GM12878 (cell line): ENCODE measurements around the gene ZNF768. TPM values are rescaled to one million over a fixed set of nuclear protein-coding genes. Genes with fewer than 3 reads are reported as not detected.
A peak's percentile ranks its signal among the peaks of the same experiment; 100 is the strongest.

Source experiments
- ATF3 ChIP-seq: IDR thresholded peaks from 2 replicates; pipeline ENCODE4 v1.6.1; 2011; ENCODE audit warnings: low read depth, mild to moderate bottlenecking, low read length, moderate library complexity, borderline replicate concordance; ENCODE audit errors: extremely low read depth
- CREM ChIP-seq: IDR thresholded peaks from 2 replicates; pipeline ENCODE4 v1.6.1; 2014; ENCODE audit warnings: antibody characterized with exemption, low read depth
- DPF2 ChIP-seq: fragments of 450-650 bp; IDR thresholded peaks from 2 replicates; pipeline ENCODE4 v1.6.1; 2017; ENCODE audit warnings: mild to moderate bottlenecking
- ETV6 ChIP-seq, 2 experiments: fragments of 450-650 bp in 1 of 2; IDR thresholded peaks in 1 of 2; conservative IDR thresholded peaks in 1 of 2; 2 replicates each; pipeline ENCODE4 v1.6.1; 2014; ENCODE audit warnings: antibody characterized with exemption in 1 of 2, borderline replicate concordance in 1 of 2, low read depth in 1 of 2, mild to moderate bottlenecking in 1 of 2, moderate library complexity in 1 of 2
- FOS ChIP-seq: IDR thresholded peaks from 3 replicates; pipeline ENCODE4 v1.6.1; 2011; ENCODE audit warnings: borderline replicate concordance; ENCODE audit not compliant: insufficient read length; ENCODE audit errors: extremely low read depth
- GATAD2B ChIP-seq: fragments of 450-650 bp; conservative IDR thresholded peaks from 2 replicates; pipeline ENCODE4 v1.6.1; 2017; ENCODE audit warnings: low read depth, mild to moderate bottlenecking, moderate library complexity
- HCFC1 ChIP-seq: fragments of 150-350 bp; IDR thresholded peaks from 2 replicates; pipeline ENCODE4 v1.6.1; 2014; ENCODE audit warnings: low read length
- IKZF1 ChIP-seq: fragments of 450-650 bp; conservative IDR thresholded peaks from 2 replicates; pipeline ENCODE4 v1.6.1; 2017; ENCODE audit warnings: antibody characterized with exemption, mild to moderate bottlenecking
- MTA2 ChIP-seq: fragments of 450-650 bp; IDR thresholded peaks from 2 replicates; pipeline ENCODE4 v1.6.1; 2016; ENCODE audit warnings: low read depth, mild to moderate bottlenecking, moderate library complexity
- MXI1 ChIP-seq: fragments of 150-350 bp; IDR thresholded peaks from 2 replicates; pipeline ENCODE4 v1.6.1; 2011; ENCODE audit warnings: low read depth, mild to moderate bottlenecking, inconsistent platforms, low read length, improper control_type of control experiment
- NRF1 ChIP-seq: conservative IDR thresholded peaks from 2 replicates; pipeline ENCODE4 v1.6.1; 2011; ENCODE audit warnings: mild to moderate bottlenecking, low read depth, low read length, improper control_type of control experiment
- PBX3 ChIP-seq: IDR thresholded peaks from 2 replicates; pipeline ENCODE4 v1.6.1; 2011; ENCODE audit warnings: mild to moderate bottlenecking, low read depth, low read length, moderate library complexity; ENCODE audit not compliant: insufficient replicate concordance
- POLR2AphosphoS2 ChIP-seq: IDR thresholded peaks from 2 replicates; pipeline ENCODE4 v1.6.1; 2011; ENCODE audit warnings: low read depth, mild to moderate bottlenecking, low read length, improper control_type of control experiment, moderate library complexity
- RELB ChIP-seq: fragments of 450-650 bp; IDR thresholded peaks from 2 replicates; pipeline ENCODE4 v1.6.1; 2017; ENCODE audit warnings: low read depth, mild to moderate bottlenecking, moderate library complexity
- SIX5 ChIP-seq: IDR thresholded peaks from 2 replicates; pipeline ENCODE4 v1.6.1; 2011; ENCODE audit warnings: mild to moderate bottlenecking, low read depth, low read length, moderate library complexity; ENCODE audit not compliant: severe bottlenecking
- SMARCA5 ChIP-seq: fragments of 450-650 bp; IDR thresholded peaks from 2 replicates; pipeline ENCODE4 v1.6.1; 2017; ENCODE audit warnings: mild to moderate bottlenecking
- TAF1 ChIP-seq: IDR thresholded peaks from 2 replicates; pipeline ENCODE4 v1.6.1; 2011; ENCODE audit warnings: mild to moderate bottlenecking, low read depth, low read length, borderline replicate concordance
- USF1 ChIP-seq: IDR thresholded peaks from 2 replicates; pipeline ENCODE4 v1.6.1; 2011; ENCODE audit warnings: borderline replicate concordance, low read depth, mild to moderate bottlenecking, moderate library complexity, mixed read lengths, low read length; ENCODE audit not compliant: insufficient read depth; ENCODE audit errors: extremely low read length
- ZBTB11 ChIP-seq: fragments of 450-650 bp; formaldehyde crosslinking; IDR thresholded peaks from 2 replicates; pipeline ENCODE4 v1.5.0; 2022; ENCODE audit warnings: mild to moderate bottlenecking, missing genetic modification characterization
- polyA plus RNA-seq, 11 experiments: library from polyadenylated mRNA; depleted of rRNA in 4 of 11; unstranded in 6 of 11; stranded (reverse) in 5 of 11; fragments of >200 nt; fragmentation: Nextera tagmentation in 4 of 11; fragmentation: Illumina TruSeq in 1 of 11; extraction: Ambion mirVana in 4 of 11; extraction: Trizol in 1 of 11; gene quantifications; 1 replicate in 1 of 11; 2 replicates in 10 of 11; pipeline versions ENCODE4 v1.2.1 to v1.2.3, GENCODE V29; 2011 to 2016; ENCODE audit warnings: inconsistent platforms in 2 of 11, missing spikeins in 2 of 11, low read depth in 1 of 11
- total RNA-seq, 4 experiments: library from RNA; depleted of rRNA in 3 of 4; stranded (reverse); fragments of >200 nt in 3 of 4; fragmentation: Illumina TruSeq in 1 of 4; extraction: Trizol in 1 of 4; gene quantifications; 2 replicates each; pipeline versions ENCODE4 v1.2.1 to v1.2.3, GENCODE V29; 2013 to 2021

Gene ZNF768
- total and polyA plus RNA-seq, 10 of the 15 experiments (the other 5 are each of a cell fraction or from before 2014, with no cell fraction given), result 0.05 to 23.1 (median 9.1) TPM

GRCh38 chr16:30534368-30535105, 8.2 kb upstream of the ZNF768 start, which contains the start of gene ZNF747 (continued):
- 0 out of 4 replicates have a peak, but pooled peaks of 1 of the 2 experiments have one; percentile 3 for TF ChIP-seq ETV6 (conservative IDR thresholded peaks at IDR 0.05 in 1 of 2, IDR thresholded peaks at IDR 0.05 in 1 of 2; ENCODE audit: borderline replicate concordance in 1 of 2, low read depth in 1 of 2)
- TF ChIP-seq GATAD2B, result peak; percentile 64; the same call in 1 of the 2 replicates
- no peak for TF ChIP-seq POLR2AphosphoS2
- peak; percentile 99 for TF ChIP-seq IKZF1
- TF ChIP-seq ZBTB11 (CRISPR knock-in tag), result peak; percentile 80
- peak; percentile 86 for TF ChIP-seq NRF1
- no peak for TF ChIP-seq PBX3
- peak; percentile 73; the same call in 1 of the 2 replicates for TF ChIP-seq TAF1
- 0 out of 2 replicates have a peak, but pooled peaks have one; percentile 28 for TF ChIP-seq DPF2
- TF ChIP-seq HCFC1, result peak; percentile 88
- peak; percentile 25; the same call in 1 of the 2 replicates for TF ChIP-seq ATF3
- peak; percentile 86 for TF ChIP-seq SIX5
- peak; percentile 31; the same call in 1 of the 2 replicates for TF ChIP-seq RELB
- no peak for TF ChIP-seq FOS
- peak; percentile 76; the same call in 1 of the 2 replicates for TF ChIP-seq CREM
- TF ChIP-seq SMARCA5, result 0 out of 2 replicates have a peak, but pooled peaks have one; percentile 54
- TF ChIP-seq MXI1, result peak; percentile 90
- peak; percentile 68; the same call in 1 of the 2 replicates for TF ChIP-seq MTA2
- no peak for TF ChIP-seq USF1
